Skin of body (tissue), 2 donors: ENCODE measurements around the gene SCT. TPM values are rescaled to one million over a fixed set of nuclear protein-coding genes. Genes with fewer than 3 reads are reported as not detected.
"Not testable (repeated sequence)": the region's sequence is repeated elsewhere in the genome, so short reads cannot be mapped to it uniquely, and the experiment has no call there.

Source experiments
- DNase-seq: peaks from one replicate; lab custom pipeline; 2025; lab: John Stamatoyannopoulos, UW
- total RNA-seq: library from RNA; depleted of rRNA; stranded (reverse); fragments of >200 nt; gene quantifications from one replicate; pipeline ENCODE4 v1.2.3, GENCODE V29; 2014

The SCT gene
- total RNA-seq: 2.6 TPM

- DNase-seq: no peak
These were observed at the start of gene SCT for GRCh38 chr11:626475-627307. TSS of gene SCT (minus strand) at chr11:627181. CDS start at chr11:627143, 38 bp downstream.

- no peak for DNase-seq
These were observed 47.4 kb upstream of the SCT start for GRCh38 chr11:674406-674805.

GRCh38 chr11:673866-674265, 46.9 kb upstream of the SCT start:
- DNase-seq: no peak

- DNase-seq: no peak
These were observed 38.8 kb upstream of the SCT start for GRCh38 chr11:665704-666281.

- peak; percentile 10 for DNase-seq
These were observed 38.2 kb upstream of the SCT start for GRCh38 chr11:665062-665703.

GRCh38 chr11:662689-663274, 35.8 kb upstream of the SCT start:
- no peak for DNase-seq

GRCh38 chr11:660681-661444, 33.9 kb upstream of the SCT start:
- no peak for DNase-seq

- no peak for DNase-seq
These were observed 33.3 kb upstream of the SCT start for GRCh38 chr11:660281-660680.

- DNase-seq: no peak
These were observed 32.6 kb upstream of the SCT start for GRCh38 chr11:659532-660085.

GRCh38 chr11:657691-658126, 30.7 kb upstream of the SCT start:
- no peak for DNase-seq

GRCh38 chr11:656866-657265, 29.9 kb upstream of the SCT start:
- no peak for DNase-seq

GRCh38 chr11:656426-656825, 29.4 kb upstream of the SCT start:
- no peak for DNase-seq

GRCh38 chr11:655036-655726, 28.2 kb upstream of the SCT start:
- DNase-seq: no peak

GRCh38 chr11:654444-654843, 27.5 kb upstream of the SCT start:
- DNase-seq: not testable (repeated sequence)

GRCh38 chr11:653837-654236, 26.9 kb upstream of the SCT start:
- no peak for DNase-seq

GRCh38 chr11:653136-653535, 26.2 kb upstream of the SCT start:
- DNase-seq: not testable (repeated sequence)

GRCh38 chr11:650482-650881, 23.5 kb upstream of the SCT start:
- no peak for DNase-seq

- not testable (repeated sequence) for DNase-seq
These were observed 20.7 kb upstream of the SCT start for GRCh38 chr11:647672-648158.

- DNase-seq: no peak
These were observed 19.2 kb upstream of the SCT start for GRCh38 chr11:646214-646613.

GRCh38 chr11:645536-645935, 18.6 kb upstream of the SCT start:
- DNase-seq: no peak
